ENCODE results near the gene TMEM185B. TPM values are rescaled to one million over a fixed set of nuclear protein-coding genes. Genes with fewer than 3 reads are reported as not detected.
A peak's percentile ranks its signal among the peaks of the same experiment; 100 is the strongest.

TMEM185B gene
- total RNA-seq (10 to 100 TPM; 32.3 to 33.5 TPM), polyA plus RNA-seq (22.9 TPM)

DNA sequence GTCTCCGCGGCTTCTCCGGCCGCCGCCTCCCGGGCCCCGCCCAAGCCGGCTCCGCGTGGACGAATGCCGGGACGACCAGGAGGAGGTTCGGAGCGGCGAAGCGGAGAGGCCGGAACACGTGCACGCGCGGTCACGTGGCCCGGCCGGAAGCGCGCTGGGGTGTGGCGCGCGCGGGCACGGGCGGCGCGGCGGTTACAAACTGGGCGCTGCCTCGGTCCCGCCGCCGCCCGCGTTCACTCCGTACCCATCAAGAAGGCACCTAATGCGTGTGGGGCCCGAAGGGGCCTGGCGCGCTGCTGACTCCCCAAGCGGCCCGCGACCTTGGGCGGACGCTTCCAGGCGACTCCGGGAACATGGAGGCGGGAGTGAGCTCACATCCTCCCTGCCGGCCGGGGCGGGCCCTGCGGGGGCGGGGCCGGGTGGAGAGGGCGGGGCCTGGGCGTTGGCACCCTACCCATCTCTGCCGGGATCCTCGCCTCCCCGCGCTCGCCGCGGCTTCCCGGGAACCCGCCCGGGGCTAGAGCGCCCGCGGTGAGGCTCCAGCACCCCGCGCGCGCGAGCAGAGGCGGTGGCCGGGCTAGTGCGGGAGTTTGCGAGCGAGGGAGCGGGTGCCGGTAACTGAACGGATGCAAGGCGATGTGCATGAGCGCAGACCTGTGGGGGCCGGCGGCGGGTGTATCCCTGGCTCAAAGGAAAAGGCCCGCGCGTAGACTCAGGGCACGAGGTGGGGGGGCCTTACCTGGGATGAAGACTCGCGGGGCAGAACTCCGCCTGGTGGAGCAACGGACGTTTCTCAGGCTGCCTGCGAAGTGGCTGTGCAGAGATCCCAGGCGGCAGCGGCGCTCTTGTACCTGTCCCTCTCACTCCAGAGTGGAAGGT, at the start of gene TMEM185B:
TSS of gene TMEM185B (minus strand) at position 367 of the 879 bp plus-strand sequence. CDS start 424 bp downstream, outside the sequence.
- peaks cover 41 to 69% (median 67%) of the 10 kb centered on the region in 3 donors for H3K4me1 Mint-ChIP-seq
- ChIA-PET CTCF (interaction anchor here (0.6 to 1.0 kb wide), 2 partner anchors 9 to 90 kb away, joined by 3 to 6 read pairs; no protein-coding TSS in a partner anchor), POLR2A (interaction anchor here (0.5 to 1.9 kb wide), 6 partner anchors 9 to 545 kb away, joined by 3 to 17 read pairs (median 6); partner anchors contain the start of gene RALB)

DNA sequence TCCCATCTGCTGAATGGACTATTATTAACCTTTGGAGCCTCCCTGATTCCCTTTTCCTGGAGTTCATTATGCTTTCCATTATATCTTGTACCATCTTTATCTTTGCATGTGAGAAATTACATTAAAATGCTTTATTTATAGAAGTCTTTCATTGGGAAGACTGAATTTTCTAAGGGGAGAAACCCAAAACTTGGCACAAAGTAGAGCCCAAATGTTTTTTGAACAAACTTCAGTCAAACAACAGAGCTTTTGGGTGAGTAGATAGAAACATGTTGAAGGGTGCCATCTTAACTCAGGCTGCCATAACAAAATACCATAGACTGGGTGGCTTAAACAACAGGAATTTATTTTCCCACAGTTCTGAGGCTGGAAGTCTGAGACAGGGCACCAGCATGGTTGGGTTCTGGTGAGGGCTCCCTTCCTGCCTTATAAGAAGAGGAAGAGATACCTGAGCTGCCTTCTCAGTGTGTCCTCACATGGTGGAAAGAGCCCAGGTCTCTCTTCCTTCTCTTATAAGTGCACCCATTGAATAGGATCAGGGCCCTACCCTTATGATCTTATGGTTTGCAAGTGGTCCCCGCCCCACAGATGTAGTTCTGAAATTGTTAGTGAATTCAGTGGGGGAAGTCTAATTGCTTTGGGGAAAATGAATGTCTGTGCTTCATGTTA, 48.6 kb upstream of the TMEM185B start:
- CTCF ChIA-PET, result no interaction called here
- no peaks in the 10 kb centered on the region for H3K36me3 ChIP-seq (ENCODE audit: insufficient read depth, low read length)
- no peak overlapping the region for H3K27ac ChIP-seq (ENCODE audit: low read depth, low read length)
- POLR2A ChIA-PET, result no interaction called here
- Mint-ChIP-seq H3K36me3 (peaks cover 5 to 8% (median 7%) of the 10 kb centered on the region in 3 donors), H3K9me3 (peaks cover 0 to 1% (median 0%) of the 10 kb centered on the region in 5 donors), H3K27ac (peak overlapping the region in 1 of 8 donors; percentile 44), H3K4me1 (peaks cover 21 to 38% (median 25%) of the 10 kb centered on the region in 3 donors), H3K27me3 (no peaks in the 10 kb centered on the region), H3K4me3 (no peak overlapping the region)
- no peaks in the 10 kb centered on the region for H3K9me3 ChIP-seq (ENCODE audit: low read length)
- no peak for DNase-seq
- no peaks in the 10 kb centered on the region for H3K27me3 ChIP-seq (ENCODE audit: insufficient read depth, low read length, poor library complexity, severe bottlenecking)
- H3K4me1 ChIP-seq (ENCODE audit: insufficient read depth, low read length), result no peaks in the 10 kb centered on the region
- no peak overlapping the region for H3K4me3 ChIP-seq (ENCODE audit: low read length)

More for the DNA sequence above, at the start of gene TMEM185B:
- DNase-seq, result peak; percentile 87 to 92 (median 90)
- Histone ChIP-seq H3K4me3 (ENCODE audit: low read length) (peak within 1 kb of the TSS; percentile 78), H3K27ac (ENCODE audit: low read depth, low read length) (peak within 1 kb of the TSS; percentile 90), H3K4me1 (ENCODE audit: insufficient read depth, low read length) (peaks cover 35% of the 10 kb centered on the region), H3K36me3 (ENCODE audit: insufficient read depth, low read length) (peaks cover 5% of the 10 kb centered on the region), H3K27me3 (ENCODE audit: insufficient read depth, low read length, poor library complexity, severe bottlenecking) (no peaks in the 10 kb centered on the region), H3K9me3 (ENCODE audit: low read length) (no peaks in the 10 kb centered on the region)
- no peaks in the 10 kb centered on the region for H3K27me3 Mint-ChIP-seq
- no peaks in the 10 kb centered on the region for H3K9me3 Mint-ChIP-seq
- H3K4me3 Mint-ChIP-seq, result peak within 1 kb of the TSS; percentile 82 to 94 (median 87)
- H3K27ac Mint-ChIP-seq, result peak within 1 kb of the TSS; percentile 86 to 95 (median 90)
- H3K36me3 Mint-ChIP-seq, result peaks cover 4 to 32% (median 10%) of the 10 kb centered on the region in 3 donors

DNA sequence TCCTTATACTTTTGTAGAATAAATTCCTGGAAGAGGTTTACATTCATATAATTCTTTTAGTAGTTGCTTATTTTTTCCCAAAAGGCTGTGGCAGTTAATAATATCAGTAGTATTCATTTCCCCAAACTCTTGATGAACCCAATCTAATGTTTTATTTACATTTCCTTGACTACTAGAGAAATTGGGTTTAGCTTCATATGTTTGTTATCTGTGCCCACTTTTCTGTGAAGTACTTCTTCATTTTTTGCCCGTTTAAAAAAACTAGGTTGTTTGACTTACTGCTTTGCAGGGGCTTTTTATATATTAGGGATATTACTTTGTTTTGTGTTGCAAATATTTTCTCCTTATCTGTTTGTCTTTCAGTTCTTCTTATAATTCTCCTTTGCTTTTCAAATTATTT, 46.6 kb upstream of the TMEM185B start:
- peaks cover 0 to 8% (median 6%) of the 10 kb centered on the region in 3 donors for H3K36me3 Mint-ChIP-seq
- no peaks in the 10 kb centered on the region for H3K9me3 Mint-ChIP-seq
- H3K9me3 ChIP-seq (ENCODE audit: low read length), result no peaks in the 10 kb centered on the region
- peaks cover 21 to 42% (median 34%) of the 10 kb centered on the region in 3 donors for H3K4me1 Mint-ChIP-seq
- no peaks in the 10 kb centered on the region for H3K36me3 ChIP-seq (ENCODE audit: insufficient read depth, low read length)
- H3K27ac ChIP-seq (ENCODE audit: low read depth, low read length), result no peak overlapping the region
- H3K27ac Mint-ChIP-seq, result no peak overlapping the region
- no peak overlapping the region for H3K4me3 ChIP-seq (ENCODE audit: low read length)
- no peaks in the 10 kb centered on the region for H3K27me3 ChIP-seq (ENCODE audit: insufficient read depth, low read length, poor library complexity, severe bottlenecking)
- no peak for DNase-seq
- ChIA-PET CTCF (no interaction called here), POLR2A (no interaction called here)
- no peaks in the 10 kb centered on the region for H3K27me3 Mint-ChIP-seq
- no peak overlapping the region for H3K4me3 Mint-ChIP-seq
- H3K4me1 ChIP-seq (ENCODE audit: insufficient read depth, low read length), result no peaks in the 10 kb centered on the region

DNA sequence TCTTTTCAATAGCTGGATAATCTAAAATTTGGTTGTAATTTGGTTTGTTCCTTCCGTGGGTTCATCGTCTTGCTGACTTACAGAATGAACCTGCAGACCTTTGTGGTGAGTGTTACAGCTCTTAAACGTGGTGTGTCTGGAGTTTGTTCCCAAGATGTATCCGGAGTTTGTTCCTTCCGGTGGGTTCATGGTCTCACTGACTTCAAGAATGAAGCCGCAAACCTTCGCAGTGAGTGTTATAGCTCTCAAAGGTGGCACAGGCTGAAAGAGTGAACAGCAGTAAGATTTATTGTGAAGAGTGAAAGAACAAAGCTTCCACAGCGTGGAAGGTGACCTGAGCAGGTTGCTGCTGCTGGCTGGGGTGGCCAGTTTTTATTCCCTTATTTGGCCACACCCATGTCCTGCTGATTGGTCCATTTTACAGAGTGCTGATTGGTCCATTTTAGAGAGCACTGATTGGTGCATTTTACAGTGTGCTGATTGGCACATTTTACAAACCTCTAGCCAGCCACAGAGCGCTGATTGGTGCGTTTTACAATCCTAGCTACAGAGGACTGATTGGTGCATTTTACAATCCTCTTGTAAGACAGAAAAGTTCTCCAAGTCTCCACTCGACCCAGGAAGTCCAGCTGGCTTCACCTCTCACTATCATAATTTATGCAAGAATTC, 46.0 kb upstream of the TMEM185B start:
- peaks cover 0 to 8% (median 6%) of the 10 kb centered on the region in 3 donors for H3K36me3 Mint-ChIP-seq

DNA sequence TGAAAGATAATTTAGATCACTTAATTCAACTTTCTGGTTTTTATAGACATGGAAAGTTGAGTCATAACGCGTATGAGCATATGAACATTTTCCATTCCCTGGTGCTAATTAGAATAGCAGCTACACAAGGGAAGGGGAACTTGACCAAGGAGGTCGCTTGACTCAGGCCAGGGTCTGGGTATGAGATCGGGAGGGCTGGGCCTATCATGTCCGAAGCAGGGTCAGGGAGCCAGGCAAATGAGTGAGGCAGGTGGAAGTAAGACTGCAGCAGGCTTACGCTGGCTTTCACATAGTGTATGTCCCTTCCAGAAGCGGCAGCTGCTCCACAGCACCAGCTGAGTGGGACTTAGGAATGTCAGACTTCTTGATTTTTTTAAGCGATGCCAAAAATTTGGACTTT, 44.1 kb upstream of the TMEM185B start:
- CTCF ChIA-PET, result interaction anchor here (1.1 kb wide), 1 partner anchor 16 kb away, joined by 3 read pairs; no protein-coding TSS in a partner anchor
- H3K27me3 ChIP-seq (ENCODE audit: insufficient read depth, low read length, poor library complexity, severe bottlenecking), result no peaks in the 10 kb centered on the region
- Mint-ChIP-seq H3K27me3 (no peaks in the 10 kb centered on the region), H3K36me3 (peaks cover 0 to 8% (median 6%) of the 10 kb centered on the region in 3 donors), H3K4me1 (peaks cover 18 to 40% (median 36%) of the 10 kb centered on the region in 3 donors), H3K4me3 (no peak overlapping the region), H3K27ac (peak overlapping the region in 1 of 8 donors; percentile 26), H3K9me3 (no peaks in the 10 kb centered on the region)
- POLR2A ChIA-PET, result no interaction called here
- no peak overlapping the region for H3K27ac ChIP-seq (ENCODE audit: low read depth, low read length)
- no peaks in the 10 kb centered on the region for H3K4me1 ChIP-seq (ENCODE audit: insufficient read depth, low read length)
- no peak for DNase-seq
- H3K36me3 ChIP-seq (ENCODE audit: insufficient read depth, low read length), result no peaks in the 10 kb centered on the region
- H3K4me3 ChIP-seq (ENCODE audit: low read length), result no peak overlapping the region
- H3K9me3 ChIP-seq (ENCODE audit: low read length), result no peaks in the 10 kb centered on the region

More for the DNA sequence above, 46.0 kb upstream of the TMEM185B start:
- H3K9me3 Mint-ChIP-seq, result no peaks in the 10 kb centered on the region
- H3K27me3 Mint-ChIP-seq, result no peaks in the 10 kb centered on the region
- Histone ChIP-seq H3K36me3 (ENCODE audit: insufficient read depth, low read length) (no peaks in the 10 kb centered on the region), H3K27me3 (ENCODE audit: insufficient read depth, low read length, poor library complexity, severe bottlenecking) (no peaks in the 10 kb centered on the region), H3K4me3 (ENCODE audit: low read length) (no peak overlapping the region), H3K4me1 (ENCODE audit: insufficient read depth, low read length) (no peaks in the 10 kb centered on the region), H3K27ac (ENCODE audit: low read depth, low read length) (no peak overlapping the region), H3K9me3 (ENCODE audit: low read length) (no peaks in the 10 kb centered on the region)
- ChIA-PET CTCF (no interaction called here), POLR2A (no interaction called here)
- H3K4me3 Mint-ChIP-seq, result peak overlapping the region in 1 of 7 donors; percentile 10
- H3K27ac Mint-ChIP-seq, result no peak overlapping the region
- H3K4me1 Mint-ChIP-seq, result peaks cover 21 to 46% (median 37%) of the 10 kb centered on the region in 3 donors
- peak in 1 of 5 donors; percentile 26 for DNase-seq

DNA sequence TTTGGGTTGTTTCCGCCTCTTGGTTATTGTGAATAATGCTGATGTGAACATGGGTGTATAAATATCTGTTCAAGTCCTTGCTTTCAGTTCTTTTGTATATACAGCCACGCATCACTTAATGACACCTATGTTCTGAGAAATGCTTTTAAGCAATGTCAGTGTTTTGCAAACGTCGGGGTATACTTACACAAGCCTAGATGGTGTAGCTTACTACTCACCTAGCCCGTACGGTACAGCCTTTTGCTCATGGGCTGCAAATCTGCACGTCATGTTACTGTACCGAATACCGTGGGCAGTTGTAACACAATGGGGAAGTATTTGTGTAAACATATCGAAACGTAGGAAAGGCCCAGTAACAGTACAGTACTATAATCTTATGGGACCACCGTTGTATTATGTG, 41.8 kb upstream of the TMEM185B start:
- H3K27ac ChIP-seq (ENCODE audit: low read depth, low read length), result no peak overlapping the region
- no peaks in the 10 kb centered on the region for H3K9me3 ChIP-seq (ENCODE audit: low read length)
- Mint-ChIP-seq H3K4me3 (no peak overlapping the region), H3K27ac (no peak overlapping the region), H3K4me1 (peaks cover 17 to 26% (median 22%) of the 10 kb centered on the region in 3 donors), H3K9me3 (peaks cover 0 to 6% (median 0%) of the 10 kb centered on the region in 5 donors), H3K36me3 (peaks cover 0 to 9% (median 6%) of the 10 kb centered on the region in 3 donors), H3K27me3 (no peaks in the 10 kb centered on the region)
- H3K4me1 ChIP-seq (ENCODE audit: insufficient read depth, low read length), result peaks cover 10% of the 10 kb centered on the region
- ChIA-PET CTCF (interaction anchor here (1.1 kb wide), 1 partner anchor 90 kb away, joined by 3 read pairs; no protein-coding TSS in a partner anchor), POLR2A (no interaction called here)
- no peak for DNase-seq
- H3K4me3 ChIP-seq (ENCODE audit: low read length), result no peak overlapping the region
- no peaks in the 10 kb centered on the region for H3K27me3 ChIP-seq (ENCODE audit: insufficient read depth, low read length, poor library complexity, severe bottlenecking)
- no peaks in the 10 kb centered on the region for H3K36me3 ChIP-seq (ENCODE audit: insufficient read depth, low read length)

DNA sequence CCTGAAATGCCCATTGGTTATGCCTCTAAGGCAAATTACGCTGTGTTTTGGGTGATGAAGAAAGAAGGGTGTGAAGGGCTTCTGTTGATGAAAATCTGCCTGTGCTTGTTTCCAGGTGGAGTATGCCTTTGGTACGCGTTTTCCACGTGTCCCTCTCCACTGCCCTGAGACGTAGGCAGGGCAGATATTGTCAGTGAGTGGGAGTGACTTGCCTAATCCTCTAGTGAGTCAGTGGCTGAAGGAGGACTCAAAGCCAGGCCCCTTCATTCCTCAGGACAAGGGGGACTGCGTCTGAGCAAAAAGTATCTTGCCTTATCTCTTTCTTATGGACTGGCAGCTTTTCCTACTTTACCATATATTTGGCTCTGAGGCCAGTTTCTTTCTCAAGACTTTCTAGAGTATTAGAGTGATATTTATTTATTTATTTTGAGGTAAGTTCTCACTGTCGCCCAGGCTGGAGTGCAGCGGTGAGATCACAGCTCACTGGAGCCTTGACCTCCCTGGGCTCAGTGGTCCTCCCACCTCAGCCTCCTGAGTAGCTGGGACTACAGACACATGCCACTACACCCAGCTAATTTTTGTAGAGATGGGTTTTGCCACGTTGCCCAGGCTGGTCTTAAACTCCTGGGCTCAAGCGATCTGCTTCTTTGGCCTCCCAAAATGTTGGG, 39.7 kb upstream of the TMEM185B start:
- ChIA-PET CTCF (no interaction called here), POLR2A (no interaction called here)
- no peaks in the 10 kb centered on the region for H3K27me3 Mint-ChIP-seq
- Histone ChIP-seq H3K27ac (ENCODE audit: low read depth, low read length) (no peak overlapping the region), H3K36me3 (ENCODE audit: insufficient read depth, low read length) (no peaks in the 10 kb centered on the region), H3K9me3 (ENCODE audit: low read length) (no peaks in the 10 kb centered on the region), H3K4me3 (ENCODE audit: low read length) (no peak overlapping the region), H3K27me3 (ENCODE audit: insufficient read depth, low read length, poor library complexity, severe bottlenecking) (no peaks in the 10 kb centered on the region), H3K4me1 (ENCODE audit: insufficient read depth, low read length) (peaks cover 10% of the 10 kb centered on the region)
- H3K27ac Mint-ChIP-seq, result no peak overlapping the region
- no peak overlapping the region for H3K4me3 Mint-ChIP-seq
- peaks cover 0 to 7% (median 0%) of the 10 kb centered on the region in 5 donors for H3K9me3 Mint-ChIP-seq
- H3K4me1 Mint-ChIP-seq, result peaks cover 14 to 27% (median 20%) of the 10 kb centered on the region in 3 donors
- DNase-seq, result no peak
- peaks cover 4 to 10% (median 7%) of the 10 kb centered on the region in 3 donors for H3K36me3 Mint-ChIP-seq

All from CD8-positive, alpha-beta memory T cell (primary cell).